ENCODE results near the gene OR10AD1.

- TF ChIP-seq CTCF (IDR thresholded peaks at IDR 0.05) (no peak), POLR2A (IDR thresholded peaks at IDR 0.05) (no peak)
Measured at GRCh38 chr12:48169011-48169410, 34.1 kb downstream of the OR10AD1 start.

Measured in testis (tissue), 2 donors.